Stimulated activated CD4-positive, alpha-beta T cell treated with anti-CD3 and anti-CD28 coated beads, TNF-alpha, amount 100 ng/mL, for 1 hour (primary cell): ENCODE results near the gene PCDHA4.

Experiments
- DNase-seq, 3 donors: peaks; one replicate each; pipeline ENCODE4 v3.0.0-alpha.2; 2020; ENCODE audit warnings: low read depth in 3 of 3, low spot score in 1 of 3

The PCDHA4 gene

GRCh38 chr5:140855772-140856674 is 49.2 kb downstream of the PCDHA4 start, which contains the start of gene PCDHA10:
TSS of gene PCDHA10 (plus strand) at chr5:140855897. CDS start at chr5:140856049, 152 bp downstream.
- no peak for DNase-seq

GRCh38 chr5:140857177-140857986 is 50.5 kb downstream of the PCDHA4 start:
- no peak for DNase-seq

GRCh38 chr5:140857987-140858240 is 51.0 kb downstream of the PCDHA4 start:
- no peak for DNase-seq

GRCh38 chr5:140862441-140863295 is 55.8 kb downstream of the PCDHA4 start:
- no peak for DNase-seq
